Measurements from ENCODE around the gene NXF2B. TPM values are rescaled to one million over a fixed set of nuclear protein-coding genes. Genes with fewer than 3 reads are reported as not detected.
A peak's percentile ranks its signal among the peaks of the same experiment; 100 is the strongest.
"Not testable (repeated sequence)": the region's sequence is repeated elsewhere in the genome, so short reads cannot be mapped to it uniquely, and the experiment has no call there.

The NXF2B gene
- total RNA-seq: not detected
- long read RNA-seq: 0 reads

GRCh38 chrX:102439908-102440307 lies at the start of gene NXF2B:
TSS of gene NXF2B (minus strand) at chrX:102440008. CDS start at chrX:102380036, 59,972 bp downstream.
- H3K36me3 ChIP-seq; ATAC-seq; H3K27me3 ChIP-seq; DNase-seq; H3K4me3 ChIP-seq; H3K27ac ChIP-seq; intact Hi-C loops (cut with DNase I); H3K4me1 ChIP-seq; H3K9me3 ChIP-seq: not testable (repeated sequence)

- H3K27me3 ChIP-seq; intact Hi-C loops (cut with DNase I); ATAC-seq; H3K9me3 ChIP-seq; H3K4me3 ChIP-seq; H3K4me1 ChIP-seq; H3K27ac ChIP-seq; DNase-seq; H3K36me3 ChIP-seq: not testable (repeated sequence)
Observed at GRCh38 chrX:102478765-102479164, 39.0 kb upstream of the NXF2B start.

DNA sequence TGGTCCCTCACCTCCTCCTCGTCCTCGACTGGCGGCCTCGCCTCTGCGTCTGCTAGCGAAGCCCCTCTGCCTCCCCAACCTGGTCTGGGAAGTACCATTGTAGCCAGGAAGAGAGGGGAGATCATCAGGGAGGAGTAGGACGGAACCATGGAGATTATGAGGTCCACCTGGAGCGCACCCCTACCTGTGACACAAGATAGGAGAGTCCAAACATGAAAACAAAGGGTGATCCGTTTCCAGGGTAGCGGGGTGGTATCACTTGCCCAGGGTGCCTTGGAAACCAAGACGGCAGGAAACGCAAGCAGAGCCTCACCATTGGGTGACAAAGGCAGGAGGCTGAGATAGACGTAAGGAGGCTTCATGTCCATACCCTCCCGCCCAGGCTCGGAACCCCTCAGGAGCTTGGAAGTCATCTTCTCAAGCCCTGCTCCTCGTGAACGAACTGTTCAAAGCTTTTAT lies 32.0 kb upstream of the NXF2B start, which contains the start of gene TCP11X2:
TCP11X2 (minus strand) TSS at position 51 of the 459 bp plus-strand sequence.
- H3K27ac ChIP-seq; H3K4me3 ChIP-seq; H3K4me1 ChIP-seq; ATAC-seq; intact Hi-C loops (cut with DNase I); H3K27me3 ChIP-seq; H3K36me3 ChIP-seq; DNase-seq; H3K9me3 ChIP-seq: not testable (repeated sequence)

- H3K27ac ChIP-seq; H3K4me1 ChIP-seq; ATAC-seq; H3K27me3 ChIP-seq; DNase-seq; H3K36me3 ChIP-seq; intact Hi-C loops (cut with DNase I); H3K4me3 ChIP-seq; H3K9me3 ChIP-seq: not testable (repeated sequence)
Observed at GRCh38 chrX:102470215-102470614, 30.4 kb upstream of the NXF2B start.

GRCh38 chrX:102458615-102459014 lies 18.8 kb upstream of the NXF2B start:
- H3K27ac ChIP-seq; ATAC-seq; H3K4me1 ChIP-seq; DNase-seq; H3K36me3 ChIP-seq; intact Hi-C loops (cut with DNase I); H3K9me3 ChIP-seq; H3K27me3 ChIP-seq; H3K4me3 ChIP-seq: not testable (repeated sequence)

- ATAC-seq; intact Hi-C loops (cut with DNase I); DNase-seq: not testable (repeated sequence)
Observed at GRCh38 chrX:102414493-102414892, 25.3 kb downstream of the NXF2B start.

DNA sequence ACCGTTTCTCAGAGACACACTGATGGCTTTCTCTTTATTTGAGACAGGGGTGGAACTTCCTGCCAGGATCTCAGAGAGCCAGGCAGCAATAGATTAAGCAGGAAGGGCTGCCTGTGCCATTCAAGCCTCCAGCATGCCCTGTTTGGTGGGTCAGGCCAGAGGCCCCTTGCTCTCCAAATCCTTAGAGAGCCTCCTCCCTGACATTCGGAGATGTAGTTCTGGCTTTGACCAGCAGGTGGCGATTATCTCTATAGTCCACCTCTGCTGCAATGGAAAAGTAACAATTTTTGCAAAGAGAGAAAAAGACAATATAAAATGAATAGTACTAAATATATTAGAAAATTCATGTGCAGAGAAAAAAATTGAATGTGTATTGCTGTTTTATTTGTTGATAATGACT lies 93.9 kb downstream of the NXF2B start:
- TF ChIP-seq, protein P1, sequence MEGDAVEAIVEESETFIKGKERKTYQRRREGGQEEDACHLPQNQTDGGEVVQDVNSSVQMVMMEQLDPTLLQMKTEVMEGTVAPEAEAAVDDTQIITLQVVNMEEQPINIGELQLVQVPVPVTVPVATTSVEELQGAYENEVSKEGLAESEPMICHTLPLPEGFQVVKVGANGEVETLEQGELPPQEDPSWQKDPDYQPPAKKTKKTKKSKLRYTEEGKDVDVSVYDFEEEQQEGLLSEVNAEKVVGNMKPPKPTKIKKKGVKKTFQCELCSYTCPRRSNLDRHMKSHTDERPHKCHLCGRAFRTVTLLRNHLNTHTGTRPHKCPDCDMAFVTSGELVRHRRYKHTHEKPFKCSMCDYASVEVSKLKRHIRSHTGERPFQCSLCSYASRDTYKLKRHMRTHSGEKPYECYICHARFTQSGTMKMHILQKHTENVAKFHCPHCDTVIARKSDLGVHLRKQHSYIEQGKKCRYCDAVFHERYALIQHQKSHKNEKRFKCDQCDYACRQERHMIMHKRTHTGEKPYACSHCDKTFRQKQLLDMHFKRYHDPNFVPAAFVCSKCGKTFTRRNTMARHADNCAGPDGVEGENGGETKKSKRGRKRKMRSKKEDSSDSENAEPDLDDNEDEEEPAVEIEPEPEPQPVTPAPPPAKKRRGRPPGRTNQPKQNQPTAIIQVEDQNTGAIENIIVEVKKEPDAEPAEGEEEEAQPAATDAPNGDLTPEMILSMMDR (IDR thresholded peaks at IDR 0.05): peak; percentile 73
- DNase-seq (no peak), ATAC-seq (peak; percentile 56)
- no peak overlapping the region for H3K27ac ChIP-seq
- no peaks in the 10 kb centered on the region for H3K9me3 ChIP-seq
- no peak overlapping the region for H3K4me3 ChIP-seq
- no peaks in the 10 kb centered on the region for H3K36me3 ChIP-seq
- H3K4me1 ChIP-seq: no peaks in the 10 kb centered on the region
- intact Hi-C loops (cut with DNase I): no loop called here
- H3K27me3 ChIP-seq: no peaks in the 10 kb centered on the region

More at GRCh38 chrX:102414493-102414892, 25.3 kb downstream of the NXF2B start:
- not testable (repeated sequence) for H3K36me3 ChIP-seq, H3K9me3 ChIP-seq, H3K27me3 ChIP-seq, H3K4me3 ChIP-seq, H3K27ac ChIP-seq, H3K4me1 ChIP-seq

DNA sequence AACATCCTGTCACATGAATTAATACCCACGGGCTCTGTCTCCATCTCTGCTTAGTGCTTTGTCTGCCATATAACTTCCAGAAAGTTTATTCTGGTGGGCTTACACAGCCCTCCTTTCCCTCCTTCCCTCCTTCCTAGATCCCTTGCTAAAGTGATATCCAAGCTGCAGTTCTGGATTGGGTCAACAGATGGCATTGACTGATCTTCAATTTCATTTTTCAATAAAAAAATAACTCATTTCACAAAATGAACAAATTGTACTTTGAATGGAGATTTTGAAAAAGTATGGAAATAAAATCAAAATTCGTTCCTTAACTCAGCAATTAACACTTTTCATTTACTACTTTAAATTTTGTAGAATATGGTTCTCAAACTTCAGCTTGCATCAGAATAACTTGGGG lies 97.9 kb downstream of the NXF2B start:
- ATAC-seq (no peak), DNase-seq (no peak)
- H3K4me3 ChIP-seq: no peak overlapping the region
- no peak overlapping the region for H3K27ac ChIP-seq
- H3K9me3 ChIP-seq: no peaks in the 10 kb centered on the region
- H3K27me3 ChIP-seq: no peaks in the 10 kb centered on the region
- intact Hi-C loops (cut with DNase I): no loop called here
- no peaks in the 10 kb centered on the region for H3K4me1 ChIP-seq
- TF ChIP-seq, protein P1 (IDR thresholded peaks at IDR 0.05): peak; percentile 17
- H3K36me3 ChIP-seq: no peaks in the 10 kb centered on the region
